Measurements from ENCODE around the gene GTPBP3. TPM values are rescaled to one million over a fixed set of nuclear protein-coding genes. Genes with fewer than 3 reads are reported as not detected.

The GTPBP3 gene
- polyA plus RNA-seq, 3 donors: 1.0 to 22.0 (median 1.7) TPM

- peak overlapping the region in 2 of 3 experiments; percentile 75 to 76 for H3K4me3 ChIP-seq (replicated peaks in 1 of 3; ENCODE audit: low read depth in 2 of 3, low read length in 3 of 3)
- intact Hi-C loops (cut with micrococcal nuclease): loop anchor here in 1 of 2 donors (2.0 kb wide), 1 partner anchor 38 kb away; the partner anchor contains the start of gene BABAM1
- no peak overlapping the region for H3K9ac ChIP-seq (ENCODE audit: insufficient read depth, low read length, poor library complexity, severe bottlenecking)
- peaks cover 5 to 11% of the 10 kb centered on the region in 2 donors for H3K36me3 Mint-ChIP-seq
- H3K27me3 Mint-ChIP-seq (ENCODE audit: low read depth in 3 of 3): peaks cover 0 to 3% (median 0%) of the 10 kb centered on the region in 3 donors
- no peaks in the 10 kb centered on the region for H3K9me3 ChIP-seq (replicated peaks in 1 of 2; ENCODE audit: control insufficient read depth in 1 of 2, insufficient read depth in 1 of 2, low read length in 2 of 2)
- H3K27me3 ChIP-seq (ENCODE audit: control insufficient read depth in 2 of 2, insufficient read depth in 2 of 2, low read length in 2 of 2): no peaks in the 10 kb centered on the region
- no peak for TF ChIP-seq CTCF (IDR thresholded peaks at IDR 0.05)
- no peak for DNase-seq
- H3K36me3 ChIP-seq (replicated peaks in 1 of 2; ENCODE audit: control insufficient read depth in 1 of 2, insufficient read depth in 2 of 2, low read length in 2 of 2): peaks cover 0 to 2% of the 10 kb centered on the region in 2 donors
- peaks cover 50 to 57% of the 10 kb centered on the region in 2 donors for H3K4me1 ChIP-seq (ENCODE audit: control insufficient read depth in 1 of 2, insufficient read depth in 2 of 2, low read length in 2 of 2)
- peaks cover 48% of the 10 kb centered on the region for H3K79me2 ChIP-seq (ENCODE audit: insufficient read depth, low read length)
- H3K9me3 Mint-ChIP-seq: peaks cover 0 to 1% (median 0%) of the 10 kb centered on the region in 7 donors
- H3K27ac ChIP-seq (ENCODE audit: low read depth in 1 of 2, low read length in 2 of 2): peak overlapping the region in 1 of 2 donors; percentile 82
- 0% methylated on average over 7 of the region's 7 CpGs for WGBS (ENCODE audit: insufficient coverage)
- peak overlapping the region; percentile 80 for H3K4me2 ChIP-seq (replicated peaks; ENCODE audit: extremely low read depth, low read length, poor library complexity, severe bottlenecking)
- H3K27ac Mint-ChIP-seq: peak overlapping the region; percentile 67 to 93 (median 90)
- H3K4me1 Mint-ChIP-seq: peaks cover 37% of the 10 kb centered on the region
- no peak overlapping the region for H2AFZ ChIP-seq (ENCODE audit: insufficient read depth, low read depth, low read length, poor library complexity, severe bottlenecking)
- peak overlapping the region; percentile 86 to 90 for H3K4me3 Mint-ChIP-seq
- H4K20me1 ChIP-seq (ENCODE audit: insufficient read depth, low read length): peaks cover 22% of the 10 kb centered on the region
These were observed 32.2 kb upstream of the GTPBP3 start for GRCh38 chr19:17305216-17305516.

- Histone ChIP-seq H4K20me1 (ENCODE audit: insufficient read depth, low read length) (peaks cover 27% of the 10 kb centered on the region), H3K27me3 (ENCODE audit: control insufficient read depth in 2 of 2, insufficient read depth in 2 of 2, low read length in 2 of 2) (no peaks in the 10 kb centered on the region), H3K4me2 (replicated peaks; ENCODE audit: extremely low read depth, low read length, poor library complexity, severe bottlenecking) (peak within 1 kb of the TSS; percentile 80), H3K4me1 (ENCODE audit: control insufficient read depth in 1 of 2, insufficient read depth in 2 of 2, low read length in 2 of 2) (peaks cover 54 to 63% of the 10 kb centered on the region in 2 donors), H3K9me3 (replicated peaks in 1 of 2; ENCODE audit: control insufficient read depth in 1 of 2, insufficient read depth in 1 of 2, low read length in 2 of 2) (no peaks in the 10 kb centered on the region), H2AFZ (ENCODE audit: insufficient read depth, low read depth, low read length, poor library complexity, severe bottlenecking) (peak within 1 kb of the TSS; percentile 88), H3K27ac (ENCODE audit: low read depth in 1 of 2, low read length in 2 of 2) (peak within 1 kb of the TSS; percentile 56 to 82), H3K4me3 (replicated peaks in 1 of 3; ENCODE audit: low read depth in 2 of 3, low read length in 3 of 3) (peak within 1 kb of the TSS; percentile 53 to 76 (median 75)), H3K36me3 (replicated peaks in 1 of 2; ENCODE audit: control insufficient read depth in 1 of 2, insufficient read depth in 2 of 2, low read length in 2 of 2) (peaks cover 0 to 2% of the 10 kb centered on the region in 2 donors), H3K79me2 (ENCODE audit: insufficient read depth, low read length) (peaks cover 52% of the 10 kb centered on the region), H3K9ac (ENCODE audit: insufficient read depth, low read length, poor library complexity, severe bottlenecking) (peak within 1 kb of the TSS; percentile 66)
- H3K4me1 Mint-ChIP-seq: peaks cover 42% of the 10 kb centered on the region
- peak; percentile 98 to 99 (median 99) for DNase-seq
- intact Hi-C loops (cut with micrococcal nuclease): loop anchor here in 1 of 2 donors (2.0 kb wide), 1 partner anchor 39 kb away; the partner anchor contains the start of gene BABAM1
- H3K4me3 Mint-ChIP-seq: peak within 1 kb of the TSS; percentile 86 to 90
- peaks cover 0 to 3% (median 0%) of the 10 kb centered on the region in 3 donors for H3K27me3 Mint-ChIP-seq (ENCODE audit: low read depth in 3 of 3)
- H3K36me3 Mint-ChIP-seq: peaks cover 4 to 5% of the 10 kb centered on the region in 2 donors
- peaks cover 0 to 1% (median 0%) of the 10 kb centered on the region in 7 donors for H3K9me3 Mint-ChIP-seq
- H3K27ac Mint-ChIP-seq: peak within 1 kb of the TSS; percentile 82 to 93 (median 90)
- peak; percentile 81 for TF ChIP-seq CTCF (IDR thresholded peaks at IDR 0.05)
- WGBS (ENCODE audit: insufficient coverage): under 1% methylated on average over 54 of the region's 55 CpGs
These were observed 31.7 kb upstream of the GTPBP3 start, which contains the start of gene MRPL34 for GRCh38 chr19:17305517-17306284. Gene MRPL34 (plus strand): TSS chr19:17305872. CDS start chr19:17305893, 21 bp downstream.

All from CD14-positive monocyte (primary cell).